Left lung (tissue), 10 donors: Measurements from ENCODE around the gene MYOM1. TPM values are rescaled to one million over a fixed set of nuclear protein-coding genes. Genes with fewer than 3 reads are reported as not detected.
"Not testable (repeated sequence)": the region's sequence is repeated elsewhere in the genome, so short reads cannot be mapped to it uniquely, and the experiment has no call there.

Source experiments
- ATAC-seq: fragments of 200-7000 bp; cut with Tn5 transposase; one replicate; pipeline ENCODE4 v1.9.1; 2020; ENCODE audit warnings: moderate library complexity
- DNase-seq, 4 donors: peaks; one replicate each; pipeline ENCODE4 v3.0.0-alpha.2; 2013 to 2020
- H3K27ac ChIP-seq, 2 donors: fragments of 200-600 bp; sonication (generic) in 1 of 2; one replicate each; pipeline versions ENCODE4 v1.5.0 to v1.8.0; 2020 to 2021
- H3K27me3 ChIP-seq, 2 donors: fragments of 200-600 bp; sonication (generic) in 1 of 2; one replicate each; pipeline versions ENCODE4 v1.5.0 to v1.8.0; 2020 to 2021
- H3K36me3 ChIP-seq, 2 donors: fragments of 200-600 bp; sonication (generic) in 1 of 2; one replicate each; pipeline versions ENCODE4 v1.5.0 to v1.8.0; 2020 to 2021
- H3K4me1 ChIP-seq, 2 donors: fragments of 200-600 bp; one replicate each; pipeline ENCODE4 v1.8.0; 2021
- H3K4me3 ChIP-seq, 2 donors: fragments of 200-600 bp; sonication (generic) in 1 of 2; one replicate each; pipeline versions ENCODE4 v1.5.0 to v1.8.0; 2020 to 2021; ENCODE audit warnings: mild to moderate bottlenecking in 1 of 2
- H3K9me3 ChIP-seq, 2 donors: fragments of 200-600 bp; sonication (generic) in 1 of 2; one replicate each; pipeline versions ENCODE4 v1.5.0 to v1.8.0; 2020 to 2021
- CTCF ChIP-seq, 2 donors: fragments of 200-600 bp; sonication (generic) in 1 of 2; IDR thresholded peaks; one replicate each; pipeline versions ENCODE4 v1.5.0 to v1.8.0; 2021; ENCODE audit warnings: antibody characterized with exemption in 2 of 2
- intact Hi-C, 2 donors: fragments of 100-400 bp; cut with DNase I; formaldehyde crosslinking; loops; one replicate each; pipeline versions ENCODE4 v1.11.2 to v1.14.2; 2022
- polyA plus RNA-seq, 6 donors: library from polyadenylated mRNA; unstranded; fragments of 120-200 nt; gene quantifications; one replicate each; pipeline ENCODE4 v1.2.1, GENCODE V29; 2013; ENCODE audit not compliant: insufficient read length in 6 of 6
- total RNA-seq, 2 donors: library from RNA; stranded (reverse); fragmentation: NEBNext Ultra II Directional; extraction: Animal tissue kit (Norgen Biotek cat#: 25700); gene quantifications; one replicate each; pipeline ENCODE4 v1.2.1, GENCODE V29; 2021
- donor health status: DM: no; HTN: yes; CAD: no.
- donor health status: DM: no; HTN: no; CAD: no.

Gene MYOM1
- total and polyA plus RNA-seq, 8 donors = 1.5 to 4.5 (median 2.4) TPM

DNA sequence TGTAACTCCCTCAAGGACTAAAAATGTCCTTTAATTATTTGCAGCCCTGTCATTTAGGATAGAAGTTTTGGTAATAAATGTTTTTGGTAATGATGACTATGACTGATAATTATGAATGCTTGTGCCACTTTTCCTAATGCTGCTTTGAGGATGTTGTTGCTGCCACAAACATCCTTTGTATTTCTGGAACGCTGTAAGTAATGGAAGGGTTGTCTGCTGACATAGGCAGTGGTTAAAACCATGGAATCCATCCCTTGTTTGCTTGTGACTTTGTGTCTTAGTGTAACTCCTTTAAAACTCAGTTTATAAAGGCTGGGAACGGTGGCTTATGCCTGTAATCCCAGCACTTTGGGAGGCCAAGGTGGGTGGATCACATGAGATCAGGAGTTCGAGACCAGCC, 187.0 kb downstream of the MYOM1 start:
- Histone ChIP-seq H3K4me1 (peaks cover 4 to 24% of the 10 kb centered on the region in 2 donors), H3K4me3 (no peak overlapping the region), H3K27me3 (no peaks in the 10 kb centered on the region), H3K27ac (no peak overlapping the region), H3K36me3 (no peaks in the 10 kb centered on the region), H3K9me3 (no peaks in the 10 kb centered on the region)
- ATAC-seq = no peak
- no peak for TF ChIP-seq CTCF (IDR thresholded peaks at IDR 0.05)
- no peak for DNase-seq
- intact Hi-C loops = no loop called here

DNA sequence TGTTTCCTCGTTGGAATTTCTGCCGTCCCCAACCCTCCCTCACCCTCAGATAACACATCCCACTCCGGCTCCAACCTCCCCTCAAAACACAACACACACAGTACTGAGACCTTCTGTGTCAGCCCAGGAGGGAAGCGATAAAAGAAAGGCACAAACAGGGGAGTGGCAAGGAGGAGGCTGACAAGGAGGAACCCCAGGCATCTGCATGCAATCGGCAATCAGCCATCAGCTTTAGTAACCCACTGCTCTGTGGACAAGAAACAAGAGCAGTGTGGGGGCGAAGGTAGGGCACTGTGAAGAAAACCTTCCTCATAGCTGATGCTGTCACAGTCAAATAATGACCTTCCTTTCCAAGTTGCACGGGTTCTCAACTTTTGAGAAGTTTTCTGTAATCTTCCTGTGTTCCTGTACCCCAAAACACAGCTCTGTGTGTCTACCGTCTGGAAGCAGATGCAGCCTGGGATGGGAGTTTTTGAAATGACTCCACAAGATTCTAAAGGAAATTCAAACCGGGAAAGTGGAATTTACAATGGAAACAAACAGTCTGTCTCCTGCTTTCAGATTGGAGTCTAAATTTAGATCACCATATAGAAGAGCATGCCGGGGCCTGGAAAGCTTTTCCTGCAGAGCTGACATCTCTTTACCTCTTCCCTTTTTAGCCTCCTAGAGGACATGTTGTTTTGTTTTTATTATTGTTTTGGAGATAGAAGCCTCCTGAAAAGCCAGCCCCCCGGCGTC, 190.4 kb downstream of the MYOM1 start:
- intact Hi-C loops = no loop called here
- TF ChIP-seq CTCF (IDR thresholded peaks at IDR 0.05) = no peak
- Histone ChIP-seq H3K9me3 (no peaks in the 10 kb centered on the region), H3K27ac (peak overlapping the region in 1 of 2 donors; percentile 28), H3K4me3 (no peak overlapping the region), H3K36me3 (no peaks in the 10 kb centered on the region), H3K27me3 (no peaks in the 10 kb centered on the region), H3K4me1 (peaks cover 0 to 12% of the 10 kb centered on the region in 2 donors)
- DNase-seq (peak in 1 of 4 donors; percentile 32), ATAC-seq (no peak)

DNA sequence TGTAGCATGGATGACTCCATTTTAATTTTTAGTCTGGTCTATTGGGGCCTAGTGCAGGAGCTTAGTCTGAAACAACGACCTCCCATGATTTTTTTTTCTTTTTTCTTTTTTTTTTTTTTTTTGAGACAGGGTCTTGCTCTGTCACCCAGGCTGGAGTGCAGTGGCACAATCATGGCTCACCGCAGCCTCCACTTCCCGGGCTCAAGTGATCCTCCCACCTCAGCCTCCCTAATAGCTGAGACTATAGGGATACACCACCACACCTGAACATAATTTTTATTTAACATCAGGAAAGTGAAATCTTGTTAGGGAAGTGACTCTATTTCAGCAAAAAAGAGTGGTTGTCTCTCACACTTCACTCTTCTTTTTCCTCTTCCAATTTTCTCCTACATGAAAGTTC, 191.7 kb downstream of the MYOM1 start:
- H3K27me3 ChIP-seq, ATAC-seq, H3K9me3 ChIP-seq, DNase-seq, H3K36me3 ChIP-seq, H3K4me3 ChIP-seq, intact Hi-C loops, H3K27ac ChIP-seq: not testable (repeated sequence)
- H3K4me1 ChIP-seq = peaks cover 0 to 12% of the 10 kb centered on the region in 2 donors

DNA sequence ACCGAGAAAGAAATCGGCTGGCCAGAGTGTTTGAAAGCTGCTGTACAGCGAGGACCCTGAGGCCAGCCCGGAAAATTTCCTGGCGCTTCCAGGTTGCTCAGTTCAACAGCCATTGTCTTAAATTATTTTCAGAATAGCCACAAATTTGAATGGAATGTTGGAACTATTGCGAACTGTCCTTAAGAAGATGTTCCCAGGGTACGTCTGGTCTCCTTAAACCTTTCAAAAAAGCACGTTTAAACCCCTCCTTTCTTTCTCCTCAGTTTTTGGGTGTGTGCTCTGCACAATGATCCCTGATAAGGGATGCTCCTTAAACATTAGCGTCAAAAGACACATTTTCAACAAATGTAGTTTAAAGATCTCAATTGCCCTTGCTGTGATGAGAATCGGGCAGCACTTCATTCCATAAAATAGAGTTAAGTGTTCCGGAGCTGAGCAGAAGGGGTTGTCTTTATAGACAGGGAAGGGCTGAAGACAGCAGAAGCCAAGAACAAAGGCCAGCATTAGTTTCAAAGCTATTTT, 192.3 kb downstream of the MYOM1 start:
- intact Hi-C loops = no loop called here
- no peak overlapping the region for H3K27ac ChIP-seq
- no peak for TF ChIP-seq CTCF (IDR thresholded peaks at IDR 0.05)

DNA sequence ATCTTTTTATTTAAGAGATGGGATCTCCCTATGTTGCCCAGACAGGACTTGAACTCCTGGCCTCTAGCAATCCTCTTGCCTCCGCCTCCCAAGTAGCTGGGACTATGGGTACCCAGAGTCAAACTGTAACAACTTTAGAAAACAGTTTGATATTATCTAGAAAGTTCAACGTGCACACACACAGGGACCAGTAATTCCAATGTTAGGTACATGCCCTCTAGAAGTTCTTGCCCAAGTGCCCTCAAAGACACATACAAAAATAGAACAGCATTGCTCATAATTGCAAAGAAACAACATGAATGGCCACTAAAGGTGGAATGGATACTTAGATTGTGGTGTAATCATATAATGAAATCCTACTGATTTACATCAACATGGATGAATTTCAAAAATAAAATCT, 194.2 kb downstream of the MYOM1 start:
- intact Hi-C loops = no loop called here
- Histone ChIP-seq H3K4me1 (peaks cover 0 to 12% of the 10 kb centered on the region in 2 donors), H3K27me3 (no peaks in the 10 kb centered on the region), H3K4me3 (no peak overlapping the region), H3K36me3 (no peaks in the 10 kb centered on the region), H3K9me3 (no peaks in the 10 kb centered on the region), H3K27ac (no peak overlapping the region)
- ATAC-seq = peak; percentile 74
- TF ChIP-seq CTCF (IDR thresholded peaks at IDR 0.05) = no peak
- no peak for DNase-seq

More for the DNA sequence above, 192.3 kb downstream of the MYOM1 start:
- DNase-seq (no peak), ATAC-seq (no peak)
- no peaks in the 10 kb centered on the region for H3K36me3 ChIP-seq
- H3K9me3 ChIP-seq = no peaks in the 10 kb centered on the region
- no peaks in the 10 kb centered on the region for H3K27me3 ChIP-seq
- H3K4me1 ChIP-seq = peaks cover 0 to 12% of the 10 kb centered on the region in 2 donors
- no peak overlapping the region for H3K4me3 ChIP-seq

DNA sequence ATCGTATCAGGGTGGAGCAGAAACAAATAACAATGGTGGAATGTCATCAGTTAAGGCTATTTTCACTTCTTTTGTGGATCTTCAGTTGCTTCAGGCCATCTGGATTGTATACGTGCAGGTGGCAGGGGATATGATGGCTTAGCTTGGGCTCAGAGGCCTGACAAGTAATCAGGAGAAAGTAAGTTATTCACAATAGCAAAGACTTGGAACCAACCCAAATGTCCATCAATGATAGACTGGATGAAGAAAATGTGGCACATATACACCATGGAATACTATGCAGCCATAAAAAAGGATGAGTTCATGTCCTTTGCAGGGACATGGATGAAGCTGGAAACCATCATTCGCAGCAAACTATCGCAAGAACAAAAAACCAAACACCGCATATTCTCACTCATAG, 196.2 kb downstream of the MYOM1 start:
- ATAC-seq, H3K27me3 ChIP-seq, H3K9me3 ChIP-seq, H3K36me3 ChIP-seq, H3K4me1 ChIP-seq, intact Hi-C loops, H3K27ac ChIP-seq, H3K4me3 ChIP-seq, DNase-seq: not testable (repeated sequence)

Other genes with a start within 250 kb of the MYOM1 start
- gene LPIN2, start 206.8 kb downstream of the MYOM1 start, total RNA-seq = 10 to 100 TPM; 47.3 to 63.2 TPM
- gene LPIN2, start 206.8 kb downstream of the MYOM1 start, polyA plus RNA-seq = 10 to 100 TPM; 24.3 to 30.1 (median 28.2) TPM
- 100 to 1,000 TPM; 532 to 556 TPM for gene MYL12A, start 27.8 kb upstream of the MYOM1 start, total RNA-seq
- 100 to 1,000 TPM; 324 to 387 (median 341) TPM for gene MYL12A, start 27.8 kb upstream of the MYOM1 start, polyA plus RNA-seq
- 100 to 1,000 TPM; 377 to 467 TPM for gene MYL12B, start 42.2 kb upstream of the MYOM1 start, total RNA-seq
- gene MYL12B, start 42.2 kb upstream of the MYOM1 start, polyA plus RNA-seq = 100 to 1,000 TPM; 385 to 473 (median 420) TPM
- 10 to 100 TPM; 42.6 to 60.0 TPM for gene TGIF1, start 230.2 kb upstream of the MYOM1 start, total RNA-seq
- gene TGIF1, start 230.2 kb upstream of the MYOM1 start, polyA plus RNA-seq = 10 to 100 TPM; 70.6 to 95.1 (median 86.3) TPM